Adrenal gland (tissue), 5 donors: ENCODE results near the gene BCAS3.

ENCODE experiments used
- POLR2A ChIP-seq, 2 donors: fragments of 450-650 bp; IDR thresholded peaks; one replicate each; pipeline ENCODE4 v1.6.1; 2017; ENCODE audit warnings: antibody characterized with exemption in 2 of 2, mild to moderate bottlenecking in 2 of 2, moderate library complexity in 1 of 2
- TF ChIP-seq, protein P1 (sequence below), 6 experiments: fragments of 450-650 bp in 4 of 6; fragments of 200-600 bp in 2 of 6; sonication (generic) in 1 of 6; IDR thresholded peaks; 1 replicate in 5 of 6; 2 replicates in 1 of 6; pipeline versions ENCODE4 v1.5.1 to v1.8.0; 2016 to 2021; ENCODE audit warnings: antibody characterized with exemption in 6 of 6, mild to moderate bottlenecking in 2 of 6, moderate library complexity in 1 of 6
- donor health status: DM: no; HTN: no; CAD: no.

DNA sequence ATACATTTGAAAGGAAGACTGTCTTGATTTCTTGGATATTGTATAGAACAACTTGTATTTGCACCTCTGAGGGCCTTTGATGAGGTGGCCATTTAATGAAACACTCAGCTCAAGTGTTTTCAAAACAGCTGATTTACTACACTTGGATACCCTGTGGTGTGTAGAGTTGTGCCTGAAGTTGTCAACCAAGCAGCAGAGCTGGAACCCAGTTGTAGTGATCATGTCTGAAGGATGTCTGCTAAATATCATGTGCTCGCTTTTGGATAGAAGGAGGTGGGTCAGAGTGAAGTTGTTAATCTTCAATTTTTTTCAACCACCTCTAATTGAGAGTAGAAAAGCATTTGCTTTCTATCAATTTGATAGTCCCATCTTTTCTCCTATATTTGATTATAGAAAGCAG is 546.1 kb downstream of the BCAS3 start:
- TF ChIP-seq, protein P1, sequence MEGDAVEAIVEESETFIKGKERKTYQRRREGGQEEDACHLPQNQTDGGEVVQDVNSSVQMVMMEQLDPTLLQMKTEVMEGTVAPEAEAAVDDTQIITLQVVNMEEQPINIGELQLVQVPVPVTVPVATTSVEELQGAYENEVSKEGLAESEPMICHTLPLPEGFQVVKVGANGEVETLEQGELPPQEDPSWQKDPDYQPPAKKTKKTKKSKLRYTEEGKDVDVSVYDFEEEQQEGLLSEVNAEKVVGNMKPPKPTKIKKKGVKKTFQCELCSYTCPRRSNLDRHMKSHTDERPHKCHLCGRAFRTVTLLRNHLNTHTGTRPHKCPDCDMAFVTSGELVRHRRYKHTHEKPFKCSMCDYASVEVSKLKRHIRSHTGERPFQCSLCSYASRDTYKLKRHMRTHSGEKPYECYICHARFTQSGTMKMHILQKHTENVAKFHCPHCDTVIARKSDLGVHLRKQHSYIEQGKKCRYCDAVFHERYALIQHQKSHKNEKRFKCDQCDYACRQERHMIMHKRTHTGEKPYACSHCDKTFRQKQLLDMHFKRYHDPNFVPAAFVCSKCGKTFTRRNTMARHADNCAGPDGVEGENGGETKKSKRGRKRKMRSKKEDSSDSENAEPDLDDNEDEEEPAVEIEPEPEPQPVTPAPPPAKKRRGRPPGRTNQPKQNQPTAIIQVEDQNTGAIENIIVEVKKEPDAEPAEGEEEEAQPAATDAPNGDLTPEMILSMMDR (IDR thresholded peaks at IDR 0.05), result no peak
- TF ChIP-seq POLR2A (IDR thresholded peaks at IDR 0.05), result no peak
